ENCODE data around the gene PDGFRA. TPM values are rescaled to one million over a fixed set of nuclear protein-coding genes. Genes with fewer than 3 reads are reported as not detected.
A peak's percentile ranks its signal among the peaks of the same experiment; 100 is the strongest.

PDGFRA gene
- total RNA-seq, 2 experiments from 2014 or later: not detected

DNA sequence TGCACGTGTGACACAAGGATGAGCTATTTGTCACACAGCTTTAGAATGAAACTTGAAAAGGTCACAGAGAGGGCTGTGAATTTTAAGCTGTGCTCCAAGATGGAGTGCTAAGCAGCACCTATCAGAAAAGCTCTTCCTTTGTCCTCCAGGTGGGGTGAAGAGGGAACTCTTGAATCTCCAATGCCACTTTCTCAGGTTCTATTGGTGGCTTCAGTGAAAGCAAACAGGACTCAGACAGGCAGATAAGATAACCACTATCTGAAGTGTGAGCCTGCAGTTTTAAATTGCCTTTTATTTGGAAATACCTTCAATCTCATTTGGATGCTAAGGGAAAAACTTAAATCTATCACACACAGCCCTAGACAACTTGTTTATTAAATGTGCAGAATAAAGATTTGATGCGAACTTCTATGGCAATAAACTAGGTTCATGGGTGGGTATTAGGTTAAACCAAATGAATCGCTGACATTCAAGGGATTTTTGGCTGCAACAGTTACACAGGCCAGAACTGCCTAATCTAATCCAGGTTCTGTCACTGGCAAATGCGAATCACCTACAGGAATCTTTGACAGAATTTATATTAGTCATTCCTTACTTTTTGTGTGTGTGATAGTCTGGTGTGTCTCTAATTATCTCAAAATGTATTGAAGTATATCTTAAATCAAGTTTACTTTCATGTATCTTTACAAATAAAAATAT is 13.6 kb upstream of the PDGFRA start:
- POLR2A ChIA-PET: no interaction called here
- Mint-ChIP-seq H3K9me3 (ENCODE audit: insufficient read depth) (peaks cover 3% of the 10 kb centered on the region), H3K27me3 (ENCODE audit: low read depth) (peaks cover 6% of the 10 kb centered on the region), H3K4me3 (no peak overlapping the region), H3K36me3 (ENCODE audit: low read depth) (no peaks in the 10 kb centered on the region), H3K4me1 (ENCODE audit: low read depth) (peaks cover 4% of the 10 kb centered on the region), H3K27ac (no peak overlapping the region)
- DNase-seq: no peak
- no peak for ATAC-seq
- CTCF ChIA-PET: interaction anchor here (0.7 to 6.8 kb wide), 5 partner anchors 19 to 307 kb away, joined by 3 to 80 read pairs (median 7); no protein-coding TSS in a partner anchor

DNA sequence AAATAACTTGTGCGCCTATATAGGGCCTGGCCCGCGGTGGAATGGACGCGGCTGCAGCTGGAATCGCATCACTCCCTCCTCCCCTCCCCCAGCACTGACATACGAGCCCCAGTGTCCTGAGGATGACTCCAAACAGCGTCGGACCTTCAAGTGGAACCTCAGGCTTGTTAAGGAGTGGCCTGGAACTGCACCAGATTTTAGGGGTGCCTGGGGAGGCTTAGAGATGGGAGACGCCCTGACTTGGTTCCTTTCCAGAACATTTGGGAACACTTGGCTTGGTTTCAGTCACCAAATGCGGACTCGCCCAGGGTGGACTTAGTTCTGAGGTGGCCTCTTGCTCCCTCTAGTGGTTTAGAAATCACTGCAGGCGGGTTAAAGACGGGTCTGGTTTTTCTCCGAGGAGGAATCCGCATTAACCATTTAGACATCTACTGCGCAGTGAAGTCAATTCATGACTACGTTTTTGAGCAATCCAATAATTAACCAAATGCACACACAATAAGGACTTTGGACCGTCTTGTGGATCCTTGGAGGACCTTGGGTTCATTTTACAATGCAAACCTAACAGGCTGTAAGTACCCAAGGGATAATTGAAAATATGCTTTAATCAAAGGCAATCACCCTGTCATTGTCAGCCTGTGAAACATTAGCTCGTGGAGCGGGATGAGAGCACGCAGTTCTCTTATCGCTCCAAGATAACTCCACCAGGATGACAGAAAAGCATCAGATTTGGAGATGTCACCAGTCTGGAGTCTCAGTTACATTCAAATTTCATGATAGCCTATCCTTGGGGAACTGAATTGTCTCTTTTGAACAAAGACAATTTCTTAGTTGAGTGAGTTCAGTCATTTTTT is 11.2 kb upstream of the PDGFRA start:
- H3K9me3 Mint-ChIP-seq (ENCODE audit: insufficient read depth): peaks cover under 1% of the 10 kb centered on the region
- no peak overlapping the region for H3K4me3 Mint-ChIP-seq
- peak; percentile 68 for DNase-seq
- H3K36me3 Mint-ChIP-seq (ENCODE audit: low read depth): no peaks in the 10 kb centered on the region
- CTCF ChIA-PET: interaction anchor here (0.7 to 6.8 kb wide), 8 partner anchors 16 to 819 kb away, joined by 3 to 80 read pairs (median 8); no protein-coding TSS in a partner anchor
- H3K4me1 Mint-ChIP-seq (ENCODE audit: low read depth): peaks cover 4% of the 10 kb centered on the region
- peaks cover 11% of the 10 kb centered on the region for H3K27me3 Mint-ChIP-seq (ENCODE audit: low read depth)
- peak; percentile 76 for ATAC-seq
- POLR2A ChIA-PET: interaction anchor here (1.5 kb wide), 1 partner anchor 288 kb away, joined by 4 read pairs; no protein-coding TSS in a partner anchor
- no peak overlapping the region for H3K27ac Mint-ChIP-seq

GRCh38 chr4:54218736-54219135 is 10.4 kb upstream of the PDGFRA start:
- ChIA-PET POLR2A (interaction anchor here (1.5 kb wide), 1 partner anchor 289 kb away, joined by 4 read pairs; no protein-coding TSS in a partner anchor), CTCF (interaction anchor here (0.7 to 6.8 kb wide), 7 partner anchors 15 to 818 kb away, joined by 3 to 80 read pairs (median 8); no protein-coding TSS in a partner anchor)
- Mint-ChIP-seq H3K4me1 (ENCODE audit: low read depth) (peaks cover 4% of the 10 kb centered on the region), H3K27me3 (ENCODE audit: low read depth) (peaks cover 11% of the 10 kb centered on the region), H3K9me3 (ENCODE audit: insufficient read depth) (no peaks in the 10 kb centered on the region), H3K36me3 (ENCODE audit: low read depth) (no peaks in the 10 kb centered on the region), H3K27ac (no peak overlapping the region), H3K4me3 (no peak overlapping the region)
- DNase-seq: no peak
- no peak for ATAC-seq

GRCh38 chr4:54224996-54225597 is 4.0 kb upstream of the PDGFRA start:
- Mint-ChIP-seq H3K4me3 (peak overlapping the region; percentile 42), H3K4me1 (ENCODE audit: low read depth) (peaks cover 30% of the 10 kb centered on the region), H3K27ac (no peak overlapping the region), H3K27me3 (ENCODE audit: low read depth) (peaks cover 69% of the 10 kb centered on the region), H3K36me3 (ENCODE audit: low read depth) (no peaks in the 10 kb centered on the region), H3K9me3 (ENCODE audit: insufficient read depth) (no peaks in the 10 kb centered on the region)
- ATAC-seq (no peak), DNase-seq (no peak)
- ChIA-PET CTCF (interaction anchor here (1.0 to 1.9 kb wide), 2 partner anchors 316 to 421 kb away, joined by 3 to 7 read pairs; no protein-coding TSS in a partner anchor), POLR2A (no interaction called here)

GRCh38 chr4:54225598-54226403 is 3.3 kb upstream of the PDGFRA start:
- ChIA-PET CTCF (interaction anchor here (1.0 to 1.9 kb wide), 2 partner anchors 317 to 422 kb away, joined by 3 to 7 read pairs; no protein-coding TSS in a partner anchor), POLR2A (interaction anchor here (0.8 kb wide), 1 partner anchor 213 kb away, joined by 4 read pairs; no protein-coding TSS in a partner anchor)
- H3K9me3 Mint-ChIP-seq (ENCODE audit: insufficient read depth): no peaks in the 10 kb centered on the region

DNA sequence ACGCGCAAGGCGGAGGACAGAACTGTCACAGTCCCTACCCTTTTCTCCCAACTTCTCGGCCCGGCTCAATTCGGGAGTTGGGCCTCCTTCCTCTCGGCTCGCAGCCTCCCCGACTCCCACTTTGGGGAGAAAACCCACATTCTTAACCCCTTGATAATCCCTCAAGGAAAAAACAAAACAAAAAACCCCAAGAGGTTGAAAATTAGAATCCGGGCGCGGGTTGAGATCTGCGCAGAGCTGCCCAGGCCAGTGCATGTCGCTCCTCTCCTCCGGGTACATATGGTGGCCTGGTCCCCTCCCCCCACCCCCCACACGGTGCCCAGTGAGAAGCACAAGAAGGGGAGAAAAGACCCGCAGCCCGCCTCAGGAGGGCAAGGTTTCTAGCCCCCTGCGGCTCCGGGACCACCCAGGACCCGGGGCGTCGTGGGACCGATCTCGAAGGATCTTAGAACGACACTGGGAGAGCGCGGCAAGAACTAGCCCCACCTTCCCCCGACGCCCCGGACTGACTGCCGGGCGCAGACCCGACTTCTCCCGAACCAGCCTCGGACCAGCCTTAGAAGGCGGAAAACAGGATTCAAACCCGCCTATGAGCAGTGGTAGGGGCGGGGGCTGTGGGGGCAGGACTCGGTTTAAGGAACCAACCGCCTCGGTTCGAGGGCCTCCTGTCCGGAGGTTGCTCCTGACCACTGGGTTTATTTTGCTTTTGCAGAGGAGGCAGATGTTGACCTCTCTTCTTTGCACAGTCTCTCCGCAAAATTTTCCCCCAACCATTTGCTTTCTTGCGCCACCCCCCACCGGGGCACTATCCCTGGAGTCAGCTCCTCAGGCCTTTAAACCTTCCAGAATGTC is 2.5 kb upstream of the PDGFRA start:
- H3K9me3 Mint-ChIP-seq (ENCODE audit: insufficient read depth): no peaks in the 10 kb centered on the region
- H3K4me3 Mint-ChIP-seq: peak overlapping the region; percentile 50
- ChIA-PET CTCF (interaction anchor here (1.0 to 1.9 kb wide), 2 partner anchors 318 to 422 kb away, joined by 3 to 7 read pairs; no protein-coding TSS in a partner anchor), POLR2A (interaction anchor here (0.8 kb wide), 1 partner anchor 214 kb away, joined by 4 read pairs; no protein-coding TSS in a partner anchor)
- DNase-seq: no peak
- H3K27me3 Mint-ChIP-seq (ENCODE audit: low read depth): peaks cover 83% of the 10 kb centered on the region
- peaks cover 3% of the 10 kb centered on the region for H3K36me3 Mint-ChIP-seq (ENCODE audit: low read depth)
- H3K27ac Mint-ChIP-seq: no peak overlapping the region
- ATAC-seq: no peak
- peaks cover 34% of the 10 kb centered on the region for H3K4me1 Mint-ChIP-seq (ENCODE audit: low read depth)

More at GRCh38 chr4:54225598-54226403, 3.3 kb upstream of the PDGFRA start:
- no peak for ATAC-seq
- Mint-ChIP-seq H3K27ac (no peak overlapping the region), H3K4me3 (peak overlapping the region; percentile 50), H3K4me1 (ENCODE audit: low read depth) (peaks cover 32% of the 10 kb centered on the region), H3K36me3 (ENCODE audit: low read depth) (peaks cover 2% of the 10 kb centered on the region), H3K27me3 (ENCODE audit: low read depth) (peaks cover 76% of the 10 kb centered on the region)
- no peak for DNase-seq

DNA sequence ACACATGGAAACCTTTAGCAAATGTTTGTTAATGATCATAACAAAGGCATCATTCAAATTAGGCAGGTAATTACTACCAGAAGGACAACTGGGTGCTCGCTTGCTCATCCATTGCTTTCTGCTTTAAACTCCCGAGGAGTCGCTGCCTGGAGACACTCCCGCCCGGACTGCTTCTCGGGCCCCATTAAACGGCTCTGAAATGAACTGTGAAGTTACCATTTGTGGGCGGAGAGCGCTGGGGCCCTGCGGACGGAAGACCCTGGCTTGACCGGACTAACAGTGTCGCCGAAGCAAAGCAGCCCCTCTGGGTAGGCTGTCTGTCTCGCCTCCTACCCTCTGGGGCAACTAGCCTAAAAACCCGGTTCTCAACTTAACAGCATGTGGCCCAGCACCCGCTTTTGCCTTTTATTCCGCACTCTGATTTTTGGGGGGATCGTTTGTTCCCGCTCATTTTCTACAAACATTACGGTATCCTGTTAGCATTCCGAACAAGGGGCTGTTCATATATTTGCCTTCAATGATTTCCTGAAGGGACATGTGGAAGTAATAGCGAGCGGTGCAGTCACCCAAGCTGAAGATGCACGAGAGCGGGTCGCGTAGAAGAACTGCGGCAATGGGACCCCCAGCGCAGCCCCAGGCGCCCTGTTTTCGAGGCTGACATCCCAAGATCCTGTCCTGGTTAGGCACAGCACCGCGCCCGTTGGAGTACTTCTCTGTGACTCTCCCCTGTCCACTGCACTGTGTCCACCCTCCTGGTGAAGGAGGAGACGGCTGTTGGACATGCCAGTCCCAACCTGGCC is 1.6 kb upstream of the PDGFRA start:
- DNase-seq (no peak), ATAC-seq (no peak)
- Mint-ChIP-seq H3K4me3 (peak overlapping the region; percentile 25), H3K4me1 (ENCODE audit: low read depth) (peaks cover 41% of the 10 kb centered on the region), H3K9me3 (ENCODE audit: insufficient read depth) (no peaks in the 10 kb centered on the region), H3K27ac (no peak overlapping the region), H3K36me3 (ENCODE audit: low read depth) (peaks cover 3% of the 10 kb centered on the region), H3K27me3 (ENCODE audit: low read depth) (peaks cover 86% of the 10 kb centered on the region)
- ChIA-PET POLR2A (no interaction called here), CTCF (interaction anchor here (1.2 kb wide), 1 partner anchor 319 kb away, joined by 4 read pairs; no protein-coding TSS in a partner anchor)

DNA sequence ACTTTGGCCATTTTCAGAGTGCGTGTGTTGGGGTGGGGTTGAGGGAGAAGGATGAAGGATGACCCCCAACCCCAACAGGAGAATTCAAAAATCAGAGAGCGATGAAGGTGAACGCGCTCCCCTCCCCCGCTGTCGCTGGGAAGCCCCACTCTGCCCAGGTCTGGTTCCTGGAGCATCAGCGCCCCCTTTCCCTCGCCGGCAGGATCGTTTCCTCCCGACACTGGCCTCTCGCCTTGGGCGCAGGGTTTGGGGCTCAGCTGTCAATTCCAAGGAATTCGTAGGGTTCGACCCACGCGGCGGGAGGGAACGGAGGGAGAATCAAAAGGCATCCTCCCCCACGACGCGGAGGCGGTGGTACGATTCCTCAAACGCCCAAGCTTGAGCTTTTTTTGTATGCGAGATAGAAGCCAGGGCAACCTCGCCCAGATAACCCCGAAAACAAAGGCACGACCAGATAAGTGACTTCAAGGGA is 1.0 kb upstream of the PDGFRA start:
- H3K36me3 Mint-ChIP-seq (ENCODE audit: low read depth): peaks cover 3% of the 10 kb centered on the region
- H3K9me3 Mint-ChIP-seq (ENCODE audit: insufficient read depth): no peaks in the 10 kb centered on the region
- DNase-seq (peak; percentile 52), ATAC-seq (no peak)
- H3K4me1 Mint-ChIP-seq (ENCODE audit: low read depth): peaks cover 42% of the 10 kb centered on the region
- ChIA-PET POLR2A (no interaction called here), CTCF (interaction anchor here (0.7 to 1.2 kb wide), 2 partner anchors 9 to 320 kb away, joined by 3 to 4 read pairs; no protein-coding TSS in a partner anchor)
- peak overlapping the region; percentile 25 for H3K4me3 Mint-ChIP-seq
- H3K27me3 Mint-ChIP-seq (ENCODE audit: low read depth): peaks cover 86% of the 10 kb centered on the region
- H3K27ac Mint-ChIP-seq: no peak overlapping the region

DNA sequence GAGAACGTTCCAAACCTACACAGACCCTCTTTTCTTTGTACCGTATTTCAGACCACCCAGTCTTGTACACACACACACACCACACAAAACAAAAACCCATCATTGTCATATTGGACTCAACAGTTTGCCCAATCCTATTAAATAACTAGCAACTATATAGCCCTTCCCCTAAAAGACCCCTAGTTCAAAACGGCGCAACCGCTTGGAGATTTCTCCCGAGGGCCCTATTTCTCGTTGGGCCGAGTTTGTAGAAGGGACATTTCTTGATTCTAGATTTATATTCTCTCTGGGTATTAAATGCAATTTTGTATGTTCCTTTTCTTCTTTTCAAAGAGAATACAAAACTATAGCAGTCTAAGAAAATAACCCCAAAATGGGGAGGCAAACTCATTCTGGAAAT is 547 bp upstream of the PDGFRA start:
- ChIA-PET POLR2A (no interaction called here), CTCF (interaction anchor here (0.7 kb wide), 1 partner anchor 9 kb away, joined by 3 read pairs; no protein-coding TSS in a partner anchor)
- Mint-ChIP-seq H3K27ac (no peak overlapping the region), H3K36me3 (ENCODE audit: low read depth) (peaks cover 3% of the 10 kb centered on the region), H3K4me1 (ENCODE audit: low read depth) (peaks cover 44% of the 10 kb centered on the region), H3K4me3 (no peak overlapping the region), H3K27me3 (ENCODE audit: low read depth) (peaks cover 82% of the 10 kb centered on the region), H3K9me3 (ENCODE audit: insufficient read depth) (no peaks in the 10 kb centered on the region)
- DNase-seq (no peak), ATAC-seq (no peak)
